Measurements from ENCODE around the gene NFIA.

Gene NFIA

DNA sequence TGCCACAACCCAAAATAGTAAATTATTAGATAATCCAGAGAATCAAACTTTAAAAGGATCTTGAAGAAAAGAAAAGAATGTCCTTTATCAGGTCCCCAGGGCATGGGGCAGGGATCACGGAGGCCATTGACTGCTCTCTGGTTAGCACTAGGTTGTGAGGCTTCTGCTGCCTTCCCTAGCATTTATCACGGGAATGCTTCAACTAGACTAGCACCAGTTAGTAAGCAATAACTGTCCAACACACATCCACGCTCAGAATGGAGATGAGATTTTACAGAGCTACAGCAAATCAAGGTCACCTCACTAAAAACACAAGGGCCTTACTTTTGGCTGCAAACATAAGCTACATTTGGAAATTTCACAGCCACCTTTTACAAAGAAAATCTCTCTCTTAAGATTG lies 304.0 kb downstream of the NFIA start:
- no peak for DNase-seq

DNA sequence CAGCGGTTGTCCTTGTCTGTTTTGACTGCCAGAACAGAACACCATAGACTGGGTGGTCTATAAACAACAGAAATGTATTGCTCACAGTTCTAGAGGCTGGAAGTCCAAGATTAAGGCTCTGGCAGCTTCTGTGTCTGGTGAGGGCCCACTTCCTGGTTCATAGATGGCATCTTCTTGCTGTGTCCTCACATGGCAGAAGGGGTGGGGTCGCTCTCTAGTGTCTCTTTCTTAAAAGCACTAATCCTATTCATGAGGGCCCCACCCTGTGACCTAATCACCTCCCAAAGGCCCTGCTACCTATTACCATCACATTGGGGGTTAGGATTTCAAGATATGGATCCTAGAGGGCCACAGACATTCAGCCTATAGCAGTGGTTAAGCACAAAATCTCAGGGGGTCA lies 304.4 kb downstream of the NFIA start:
- DNase-seq = no peak

DNA sequence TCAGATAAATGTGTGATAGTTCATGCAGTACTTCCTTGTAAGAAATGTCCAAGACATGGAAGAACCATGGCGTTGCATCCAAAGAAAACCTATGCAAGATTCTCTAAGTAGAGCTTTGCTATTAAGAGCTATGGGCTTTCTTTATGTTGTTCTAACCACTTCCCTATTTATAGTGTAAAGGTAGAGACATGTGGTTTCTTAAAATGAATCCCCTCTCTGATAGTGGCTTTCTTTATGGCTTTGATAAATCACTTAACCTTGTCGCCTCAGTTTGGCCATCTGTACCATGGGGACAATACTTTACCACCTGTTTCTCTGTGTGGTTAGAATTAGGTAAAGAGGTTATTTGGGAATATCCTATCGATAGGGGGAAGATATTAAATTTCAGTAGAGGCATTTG lies 305.5 kb downstream of the NFIA start:
- no peak for DNase-seq

DNA sequence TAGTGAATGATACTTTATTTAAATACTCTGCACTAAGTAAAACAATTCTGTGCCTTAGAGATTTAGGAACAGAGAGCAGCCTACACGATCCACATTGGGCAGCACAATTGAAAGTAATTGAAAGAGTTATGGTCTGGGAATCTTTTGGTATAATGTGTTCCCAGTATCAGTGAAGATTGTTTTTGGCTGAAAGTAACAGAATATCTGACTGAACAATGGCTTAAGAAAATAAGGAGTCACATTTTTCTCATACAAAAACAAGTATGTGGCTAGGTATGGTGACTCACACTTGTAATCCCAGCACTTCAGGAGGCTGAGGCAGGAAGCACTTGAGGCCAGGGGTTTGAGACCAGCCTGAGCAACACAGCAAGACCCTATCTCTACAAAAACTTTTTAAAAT lies 306.2 kb downstream of the NFIA start:
- no peak for DNase-seq

DNA sequence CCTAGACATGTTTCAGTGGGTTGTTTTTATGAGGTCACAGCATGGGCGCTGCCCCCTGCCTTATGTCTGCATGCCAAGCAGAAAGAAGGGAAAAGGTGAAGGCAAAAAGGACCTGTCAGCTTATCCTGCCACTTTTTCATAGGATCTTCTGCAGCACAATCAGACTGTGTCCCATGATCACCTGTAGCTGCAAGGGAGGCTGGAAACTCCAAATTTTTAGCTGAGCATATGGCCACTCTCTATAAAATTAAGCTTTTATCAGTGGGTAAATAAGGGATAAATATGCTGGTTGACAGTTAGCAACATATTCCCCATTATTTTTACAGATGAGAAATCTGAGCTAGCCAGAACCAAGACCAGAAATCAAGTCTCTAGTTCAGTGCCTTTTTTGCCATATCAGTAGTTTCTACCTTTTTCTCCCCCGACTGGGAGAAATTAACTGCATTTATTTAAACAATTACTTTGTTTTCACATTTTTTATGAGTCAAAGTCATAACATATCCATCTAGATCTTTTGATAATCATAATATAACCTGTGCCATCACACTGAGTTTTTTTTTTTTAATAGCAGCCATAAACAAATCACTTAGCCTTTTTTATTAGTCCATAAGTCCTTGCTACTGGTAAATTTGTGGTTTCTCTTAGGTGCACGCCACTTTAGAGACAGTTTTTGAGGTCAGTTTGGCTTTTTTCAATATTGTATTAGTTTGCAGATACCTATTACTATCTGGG lies 307.0 kb downstream of the NFIA start:
- DNase-seq = no peak

DNA sequence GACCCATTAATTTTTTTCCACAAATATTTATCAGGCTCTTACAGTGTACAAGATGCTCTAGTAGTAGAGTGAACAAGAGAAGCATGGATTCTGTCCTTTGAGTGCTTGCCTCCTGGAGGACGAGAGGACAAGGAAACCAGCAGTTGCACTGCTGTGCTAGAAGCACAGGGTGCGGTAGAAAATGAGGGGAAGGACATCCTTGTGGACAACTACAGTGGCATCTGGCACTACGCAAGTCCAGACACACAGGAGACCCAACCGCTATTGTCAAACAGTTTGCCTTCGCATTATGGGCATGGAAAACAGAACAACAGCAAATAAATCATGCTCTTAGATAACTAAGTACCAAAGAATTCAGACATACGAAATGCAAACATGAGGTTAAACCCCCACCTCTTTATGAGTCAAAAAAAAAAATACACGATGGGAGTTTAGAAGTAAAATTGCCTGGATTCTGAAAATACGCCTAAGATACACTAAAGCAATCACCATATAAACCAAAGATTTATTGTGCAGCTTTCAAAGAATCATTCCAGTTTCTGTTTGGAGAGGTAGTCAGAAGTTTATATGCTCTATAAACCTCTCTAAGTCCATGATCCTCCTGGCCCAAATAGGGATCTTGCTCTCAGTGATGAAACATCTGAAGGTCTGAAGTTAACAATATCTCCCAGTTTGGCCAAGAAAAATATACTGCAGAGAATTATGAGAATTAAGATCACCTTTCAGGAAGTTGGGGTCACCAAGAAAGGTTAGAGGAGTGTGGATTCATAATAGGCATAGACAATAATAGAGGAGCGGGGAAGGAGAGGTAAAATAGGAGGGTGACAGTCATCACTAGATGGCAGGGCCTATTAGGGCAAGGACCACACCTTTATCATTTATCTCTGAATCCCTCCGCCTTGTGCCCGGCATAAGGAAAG lies 307.8 kb downstream of the NFIA start:
- no peak for DNase-seq

DNA sequence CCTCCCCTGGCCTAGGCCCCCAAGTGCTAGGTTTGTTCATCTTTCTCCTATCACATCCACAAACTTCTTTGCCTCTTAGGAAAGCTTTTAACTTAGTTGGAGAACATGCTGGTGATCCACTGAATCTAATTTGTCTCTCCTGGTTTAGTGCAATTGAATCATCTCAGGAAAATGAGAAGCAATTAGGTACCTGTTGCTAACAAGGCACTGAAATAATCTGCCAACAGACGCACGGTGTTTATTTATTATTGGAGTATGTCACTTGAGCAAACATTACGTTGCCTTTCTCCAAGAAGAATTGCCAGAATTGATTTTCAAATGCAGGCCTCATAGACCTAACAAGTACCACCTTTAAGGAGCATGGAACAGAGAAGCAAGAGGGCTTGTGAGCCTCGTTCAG lies 309.4 kb downstream of the NFIA start:
- no peak for DNase-seq

DNA sequence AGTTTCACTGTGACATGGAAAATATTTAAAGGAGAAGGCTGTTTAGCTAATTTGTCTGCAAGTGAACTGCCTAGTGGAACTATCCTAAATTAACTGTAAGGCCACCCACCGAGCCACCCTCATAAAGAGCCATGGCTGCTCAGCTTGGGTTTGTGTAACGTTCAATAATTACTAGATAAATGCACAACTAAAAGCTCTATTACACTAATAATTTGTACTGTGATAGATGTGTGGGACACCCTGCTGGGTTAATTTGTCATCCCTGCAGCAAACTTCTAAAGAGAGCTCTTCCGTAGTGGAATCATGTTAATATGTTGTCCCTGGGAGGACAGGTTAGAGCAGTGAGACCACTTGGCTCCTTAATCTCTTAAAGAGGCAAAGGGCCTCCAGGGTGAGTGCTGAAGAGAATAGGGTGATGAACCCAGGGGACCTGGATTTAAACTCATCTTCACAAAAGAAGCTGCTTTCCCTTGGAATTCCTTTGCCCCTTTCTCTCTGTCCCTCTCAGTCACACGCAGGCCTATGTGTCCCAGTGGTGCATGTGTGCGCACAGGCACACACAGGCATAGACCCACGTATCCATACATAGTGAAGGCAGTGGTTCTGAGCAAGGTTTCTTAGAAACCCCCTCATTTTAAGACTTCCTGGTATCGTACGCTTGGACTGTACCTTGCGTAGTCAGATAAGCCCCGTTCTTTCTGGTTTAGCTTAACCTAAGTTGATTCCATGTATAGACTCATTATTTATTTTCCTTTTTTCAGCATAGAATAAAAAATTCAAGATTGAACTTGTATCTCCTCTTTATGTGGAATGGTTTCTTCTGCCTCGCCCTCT lies 310.3 kb downstream of the NFIA start:
- DNase-seq = no peak

DNA sequence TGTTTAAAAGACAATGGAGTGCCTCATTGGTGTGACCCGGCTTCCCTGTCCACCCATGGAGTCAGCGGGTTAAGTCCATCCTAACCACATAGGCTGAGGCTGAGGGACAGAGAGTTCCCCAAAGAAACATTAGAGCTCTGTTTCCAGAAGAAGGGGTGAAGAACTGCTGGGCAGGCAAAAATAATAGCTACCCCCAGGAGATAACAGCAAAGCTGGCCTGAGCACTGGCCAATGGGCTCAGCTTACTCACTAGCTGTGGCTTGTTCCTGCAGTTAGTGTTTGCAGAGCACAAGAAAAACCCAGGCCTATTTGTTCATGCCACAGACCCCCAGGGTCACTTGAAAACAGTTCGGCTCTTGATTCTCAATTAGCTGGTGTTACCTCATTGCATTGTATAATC lies 311.2 kb downstream of the NFIA start:
- no peak for DNase-seq

DNA sequence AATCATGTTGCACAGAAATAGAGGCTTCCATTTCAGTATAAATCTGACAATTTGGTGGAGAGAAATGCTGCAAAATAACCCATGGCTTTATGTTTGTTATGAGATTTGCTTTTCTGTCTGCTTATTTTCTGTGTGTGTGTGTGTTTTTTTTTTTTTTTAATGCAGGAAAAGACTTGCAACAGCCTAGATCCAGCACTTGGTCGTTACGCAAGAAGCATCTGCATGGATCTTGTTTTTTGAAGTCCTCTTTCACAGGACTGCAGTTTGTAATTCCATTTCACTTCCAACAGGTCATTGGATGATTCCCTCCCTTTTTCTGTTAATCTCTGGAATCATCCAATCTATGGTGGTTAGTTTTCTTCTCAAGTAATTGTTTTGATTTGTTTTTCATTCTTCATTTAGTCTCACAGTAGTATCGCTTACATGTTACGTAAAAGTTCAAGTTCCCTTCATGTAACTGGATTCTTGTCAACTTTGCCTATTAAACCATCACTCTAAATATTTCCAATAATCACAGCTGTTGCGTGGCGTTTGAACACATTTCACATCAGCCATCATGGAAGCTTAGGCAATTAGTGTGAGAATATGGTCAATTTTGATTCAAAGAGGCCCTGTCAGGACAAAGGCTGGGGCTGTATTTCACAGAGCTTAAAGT lies 312.9 kb downstream of the NFIA start:
- no peak for DNase-seq

DNA sequence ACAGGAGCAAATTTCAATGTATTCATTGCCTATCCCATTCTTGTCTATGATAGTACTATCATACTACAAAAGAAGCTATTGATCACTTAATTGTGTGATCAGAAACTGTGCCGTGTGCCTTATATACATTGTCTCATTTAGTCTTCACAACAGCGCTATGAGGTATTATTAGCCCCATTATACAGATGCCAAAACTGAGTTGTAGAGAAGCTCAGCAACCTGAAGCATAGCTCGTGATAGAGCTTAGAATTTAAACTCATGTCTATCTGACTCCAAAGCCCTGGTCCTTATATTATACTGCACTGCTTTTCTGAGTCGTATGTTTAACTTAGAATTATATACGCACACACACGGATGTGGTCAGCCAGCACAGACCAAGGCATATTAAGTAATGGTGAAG lies 315.1 kb downstream of the NFIA start:
- DNase-seq = no peak

DNA sequence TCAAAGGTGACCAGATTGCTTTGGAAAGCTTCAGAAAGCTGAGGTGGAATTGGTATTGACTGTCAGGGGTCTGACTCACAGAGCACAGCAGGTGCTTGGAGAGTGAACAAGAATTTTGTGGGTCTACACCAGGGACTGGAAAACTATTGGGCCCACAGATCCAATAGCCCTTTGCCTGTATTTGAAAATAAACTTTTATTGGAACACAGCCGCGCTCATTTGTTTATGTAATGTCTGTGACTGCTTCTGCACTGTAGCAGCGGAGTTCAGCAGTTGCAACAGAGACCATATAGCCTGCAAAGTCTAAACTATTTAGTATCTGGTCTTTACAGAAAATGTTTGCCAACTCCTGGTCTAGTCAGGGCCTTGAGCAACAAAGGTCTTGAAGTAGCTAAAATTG lies 315.6 kb downstream of the NFIA start:
- no peak for DNase-seq

DNA sequence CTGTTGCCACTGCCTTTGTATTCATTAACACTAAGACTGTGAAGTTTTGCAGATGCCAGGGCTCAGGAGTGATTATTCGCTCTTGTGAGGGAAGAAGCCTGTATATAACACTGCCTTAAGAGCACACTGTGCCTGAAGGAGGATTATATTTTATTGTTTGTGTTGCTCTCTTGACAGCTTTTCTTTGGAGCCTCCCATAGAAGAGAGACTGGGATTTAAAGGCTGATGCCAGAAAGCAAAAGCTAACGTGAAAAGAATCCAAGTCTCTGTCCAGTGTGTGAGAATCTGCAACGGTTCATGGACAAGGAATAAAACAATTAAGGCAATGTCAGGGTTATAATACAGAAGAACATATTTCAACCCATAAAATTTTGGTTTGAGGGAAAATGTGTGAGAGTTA lies 316.8 kb downstream of the NFIA start:
- no peak for DNase-seq

DNA sequence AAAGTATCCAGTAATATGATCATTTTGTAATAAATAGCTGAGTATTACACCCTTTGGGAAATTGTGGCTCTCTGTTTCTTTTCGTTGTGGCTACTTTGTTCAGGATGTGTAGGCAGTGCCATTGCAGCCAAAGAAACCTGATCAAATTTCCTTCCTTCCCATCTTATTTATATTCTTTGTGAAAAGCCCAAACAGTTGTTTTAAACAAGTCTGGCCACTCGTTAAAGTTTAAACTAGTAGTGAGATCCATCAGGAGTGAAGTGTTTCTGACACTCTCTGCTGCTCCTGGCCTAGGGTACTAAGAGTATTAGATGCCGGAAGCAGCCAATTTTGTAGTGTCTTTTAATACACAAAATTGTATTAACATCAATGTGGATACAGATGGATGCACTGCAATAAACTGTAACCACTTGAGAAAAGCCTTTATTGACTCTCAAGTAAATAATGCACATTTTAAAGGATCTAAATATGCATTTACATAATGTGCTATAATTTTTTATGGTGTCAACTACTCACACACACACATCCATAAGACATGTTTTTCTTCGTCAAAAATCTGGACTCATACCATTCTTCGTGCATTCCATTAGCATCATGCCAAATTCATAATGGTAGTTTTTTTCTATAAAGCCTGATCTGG lies 317.9 kb downstream of the NFIA start:
- no peak for DNase-seq

DNA sequence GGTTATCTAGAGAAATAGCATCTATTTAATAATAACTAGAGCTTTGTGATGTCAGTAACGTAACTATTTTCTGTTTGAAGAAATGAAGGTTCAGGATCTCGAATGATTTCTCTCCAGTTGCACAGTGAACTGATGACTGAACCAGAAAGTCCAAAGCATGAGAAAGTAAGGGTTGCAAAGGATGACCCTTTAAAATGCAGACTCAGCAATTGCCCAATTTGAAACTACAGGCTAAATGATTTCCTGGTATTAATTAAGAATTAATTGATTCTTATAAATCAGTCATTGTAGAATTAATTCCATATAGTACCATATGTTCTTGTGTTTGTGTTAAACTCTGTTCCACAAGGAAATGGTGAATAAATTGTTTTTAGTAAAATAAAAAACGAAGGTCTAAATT lies 318.6 kb downstream of the NFIA start:
- DNase-seq = no peak

DNA sequence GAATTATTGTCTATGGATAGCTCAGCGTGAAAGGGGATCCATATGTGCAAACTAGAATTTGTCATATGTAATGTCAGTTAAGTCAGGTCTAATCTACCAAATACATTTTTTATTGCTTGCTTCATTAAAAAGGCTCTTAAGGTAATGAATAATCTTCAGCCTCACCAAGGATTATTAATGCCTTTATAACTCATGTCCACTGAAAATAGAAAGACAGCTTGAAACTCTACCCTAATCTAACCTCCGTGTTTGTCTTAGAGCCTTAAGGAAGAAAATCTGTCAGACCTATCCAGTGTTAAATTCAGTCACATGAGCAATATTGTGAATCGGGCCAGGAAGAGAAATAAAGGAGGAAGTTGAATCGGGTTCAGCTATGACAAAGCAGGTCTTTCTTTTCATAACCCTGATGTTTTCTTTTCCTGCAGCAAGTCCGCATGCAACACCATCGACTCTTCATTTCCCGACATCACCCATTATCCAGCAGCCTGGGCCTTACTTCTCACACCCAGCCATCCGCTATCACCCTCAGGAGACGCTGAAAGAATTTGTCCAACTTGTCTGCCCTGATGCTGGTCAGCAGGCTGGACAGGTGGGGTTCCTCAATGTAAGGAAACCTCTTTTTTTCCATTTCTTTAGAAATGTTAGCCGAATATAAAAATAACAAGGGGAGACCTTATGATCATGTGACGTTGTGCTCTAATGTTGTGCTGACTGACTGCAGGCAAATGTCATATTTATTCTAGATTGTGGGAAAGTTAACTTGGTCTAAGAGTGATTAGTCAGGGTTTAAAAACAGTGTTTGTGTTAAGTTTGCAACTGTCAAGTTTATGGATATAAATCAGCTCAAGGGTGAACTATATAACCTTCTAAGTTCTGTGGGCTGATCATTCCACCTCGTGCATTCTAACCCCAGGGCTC lies 321.6 kb downstream of the NFIA start:
- peak; percentile 27 for DNase-seq

DNA sequence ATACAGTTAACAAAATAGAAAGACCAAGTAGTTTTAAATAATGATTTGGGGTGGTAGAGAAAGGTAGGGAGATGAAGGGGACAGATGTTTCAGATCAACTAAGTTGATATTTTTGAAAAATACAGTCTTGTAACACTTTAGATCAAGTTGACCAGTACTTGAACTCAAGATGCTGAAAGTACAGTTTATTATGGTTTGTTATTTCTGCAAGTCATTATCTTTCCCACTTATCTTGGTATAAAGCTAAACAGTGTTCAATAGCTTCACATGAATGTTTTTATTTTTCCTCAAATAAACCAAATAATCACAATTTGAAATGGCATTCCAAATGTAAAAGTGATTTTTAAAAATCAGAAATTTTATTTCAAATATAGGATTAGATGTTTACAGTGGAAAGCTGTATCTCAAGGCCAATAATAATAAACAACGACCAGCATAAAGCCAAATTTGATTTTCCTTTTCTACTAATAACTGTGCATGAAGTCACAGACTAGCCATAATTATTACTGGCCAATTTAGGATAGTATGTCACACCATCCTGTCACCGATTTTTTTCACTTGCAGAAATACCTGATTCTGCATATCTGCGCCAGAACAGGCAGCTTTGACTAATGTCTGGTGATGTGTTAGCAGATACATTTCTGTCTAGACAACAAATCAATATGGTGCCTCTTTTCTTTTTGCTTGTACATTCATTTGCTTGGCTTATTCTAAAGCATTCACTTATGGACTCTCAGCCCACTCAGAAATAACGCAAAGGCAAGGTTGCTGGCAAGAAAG lies 322.4 kb downstream of the NFIA start:
- no peak for DNase-seq

DNA sequence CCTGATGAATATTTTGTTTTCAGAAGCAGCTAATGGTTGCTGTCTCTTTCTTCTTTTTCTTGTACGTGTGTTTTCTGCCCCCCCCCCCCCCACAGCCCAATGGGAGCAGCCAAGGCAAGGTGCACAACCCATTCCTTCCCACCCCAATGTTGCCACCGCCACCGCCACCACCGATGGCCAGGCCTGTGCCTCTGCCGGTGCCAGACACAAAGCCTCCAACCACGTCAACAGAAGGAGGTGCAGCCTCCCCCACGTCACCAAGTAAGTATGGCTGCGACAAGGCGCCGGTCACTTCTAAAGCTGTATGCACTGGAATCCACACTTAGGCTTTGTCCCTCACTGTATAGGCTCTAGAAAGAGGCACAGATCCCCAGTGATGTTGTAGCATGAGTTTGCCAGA lies 324.1 kb downstream of the NFIA start:
- no peak for DNase-seq

DNA sequence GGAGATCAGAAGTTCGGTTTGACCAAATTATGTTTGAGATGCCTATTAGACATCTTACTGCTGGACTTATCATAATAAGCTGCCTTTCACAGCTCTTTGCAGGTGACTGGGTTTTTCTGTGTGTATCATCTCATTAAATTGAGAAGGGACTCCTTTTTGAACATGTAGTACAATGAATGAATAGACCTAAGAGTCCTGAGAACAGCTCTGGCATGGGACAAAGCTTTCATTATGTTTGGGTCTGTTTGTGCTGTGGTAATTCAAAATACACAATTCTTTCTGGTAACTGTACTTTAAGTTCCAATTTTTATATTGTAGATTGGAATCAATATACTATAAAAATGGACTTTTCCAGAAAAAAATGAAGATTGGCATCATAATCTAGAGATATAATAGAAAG lies 330.2 kb downstream of the NFIA start:
- no peak for DNase-seq

DNA sequence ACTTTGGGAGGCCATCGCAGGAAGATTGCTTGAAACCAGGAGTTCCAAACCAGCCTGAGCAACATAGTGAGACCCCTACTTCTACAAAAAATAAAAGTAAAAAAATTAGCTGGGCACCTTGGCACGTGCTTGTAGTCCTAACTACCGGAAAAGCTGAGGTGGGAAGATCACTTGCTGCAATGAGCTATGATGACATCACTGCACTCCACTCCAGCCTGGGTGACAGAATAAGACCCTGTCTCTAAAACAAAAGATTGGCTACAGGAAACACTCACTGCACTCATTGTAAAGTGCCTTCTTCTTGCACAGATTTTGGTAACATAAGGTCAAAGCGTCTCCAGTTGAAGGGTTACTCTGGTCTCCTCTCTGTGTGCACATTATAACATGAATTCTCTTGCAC lies 336.8 kb downstream of the NFIA start:
- DNase-seq = no peak

DNA sequence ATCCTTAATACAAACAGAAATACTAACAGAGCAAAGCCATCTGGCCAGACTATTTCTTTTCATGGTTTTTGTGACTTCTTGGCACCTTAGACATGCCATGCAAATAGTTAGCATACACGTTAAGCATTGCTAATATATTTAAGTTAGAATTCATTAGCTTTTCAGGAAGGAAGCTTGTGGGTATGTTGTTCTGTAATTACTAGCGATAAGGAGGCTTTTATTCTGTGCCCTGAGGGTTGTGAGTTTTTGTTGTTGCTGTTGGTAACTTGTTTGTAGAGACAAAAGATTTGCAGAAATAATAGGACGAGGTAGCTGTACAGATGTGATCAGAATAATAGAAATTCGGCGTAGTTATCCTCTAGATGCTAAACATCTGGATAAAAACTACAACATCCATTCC lies 337.3 kb downstream of the NFIA start:
- no peak for DNase-seq
